Suppressor macrophage treated with lipopolysaccharide for 4 hours (primary cell): ENCODE results near the gene MACROD1.
A peak's percentile ranks its signal among the peaks of the same experiment; 100 is the strongest.

Source experiments
- DNase-seq: peaks from one replicate; pipeline ENCODE4 v3.0.0-alpha.2; 2020

MACROD1 gene

GRCh38 chr11:64165842-64166635 lies at the start of gene MACROD1:
TSS of gene MACROD1 (minus strand) at chr11:64166113. CDS start at chr11:64165994, 119 bp downstream.
- peak; percentile 87 for DNase-seq

- DNase-seq: no peak
These were observed 45.4 kb upstream of the MACROD1 start for GRCh38 chr11:64211181-64211872.

- DNase-seq: no peak
These were observed 44.5 kb upstream of the MACROD1 start for GRCh38 chr11:64210301-64211020.

- no peak for DNase-seq
These were observed 43.6 kb upstream of the MACROD1 start for GRCh38 chr11:64209563-64209843.

- DNase-seq: no peak
These were observed 43.1 kb upstream of the MACROD1 start for GRCh38 chr11:64208796-64209562.

- DNase-seq: no peak
These were observed 42.3 kb upstream of the MACROD1 start for GRCh38 chr11:64208086-64208795.

GRCh38 chr11:64207256-64208085 lies 41.6 kb upstream of the MACROD1 start:
- peak; percentile 93 for DNase-seq

- peak; percentile 72 for DNase-seq
These were observed 40.7 kb upstream of the MACROD1 start, which contains the start of gene FERMT3 for GRCh38 chr11:64206457-64207255. TSS of gene FERMT3 (plus strand) at chr11:64206721. CDS start at chr11:64207365, 644 bp downstream.

- DNase-seq: peak; percentile 91
These were observed 38.6 kb upstream of the MACROD1 start for GRCh38 chr11:64204464-64204989.

GRCh38 chr11:64204080-64204440 lies 38.1 kb upstream of the MACROD1 start:
- DNase-seq: no peak

- DNase-seq: no peak
These were observed 37.6 kb upstream of the MACROD1 start for GRCh38 chr11:64203421-64204079.

GRCh38 chr11:64202992-64203391 lies 37.1 kb upstream of the MACROD1 start:
- DNase-seq: no peak

GRCh38 chr11:64201543-64201942 lies 35.6 kb upstream of the MACROD1 start:
- DNase-seq: no peak

- DNase-seq: peak; percentile 33
These were observed 32.6 kb upstream of the MACROD1 start for GRCh38 chr11:64198511-64198910.

- peak; percentile 60 for DNase-seq
These were observed 30.7 kb upstream of the MACROD1 start for GRCh38 chr11:64196626-64197025.

- DNase-seq: peak; percentile 82
These were observed 26.5 kb upstream of the MACROD1 start for GRCh38 chr11:64192434-64192833.

- DNase-seq: no peak
These were observed 20.7 kb upstream of the MACROD1 start for GRCh38 chr11:64186492-64187165.

- DNase-seq: peak; percentile 100
These were observed 20.0 kb upstream of the MACROD1 start, which contains the start of gene STIP1 for GRCh38 chr11:64185693-64186491. TSS of gene STIP1 (plus strand) at chr11:64186171. CDS start at chr11:64186262, 91 bp downstream.
